ENCODE measurements around the gene SMIM33.

Gene SMIM33

GRCh38 chr5:139456776-139457175 is 14.0 kb upstream of the SMIM33 start:
- peaks cover 0 to 40% (median 28%) of the 10 kb centered on the region in 5 donors for H3K36me3 ChIP-seq (ENCODE audit: control insufficient read depth in 5 of 5, insufficient read depth in 5 of 5, low read length in 5 of 5)
- H3K4me1 ChIP-seq (ENCODE audit: control insufficient read depth in 5 of 5, insufficient read depth in 5 of 5, low read length in 5 of 5), result peaks cover 0 to 24% (median 5%) of the 10 kb centered on the region in 5 donors
- no peak overlapping the region for H3K4me3 ChIP-seq (ENCODE audit: low read depth in 1 of 5, low read length in 5 of 5)
- H3K27me3 ChIP-seq (ENCODE audit: control insufficient read depth in 5 of 5, insufficient read depth in 4 of 5, low read length in 5 of 5), result no peaks in the 10 kb centered on the region
- H3K9me3 ChIP-seq (ENCODE audit: control insufficient read depth in 5 of 5, low read length in 5 of 5), result no peaks in the 10 kb centered on the region
- H3K9ac ChIP-seq (ENCODE audit: low read length in 5 of 5), result no peak overlapping the region
- H3K27ac ChIP-seq (ENCODE audit: low read depth, low read length), result no peak overlapping the region

- H3K9ac ChIP-seq (ENCODE audit: low read length in 5 of 5), result no peak overlapping the region
- H3K4me3 ChIP-seq (ENCODE audit: low read depth in 1 of 5, low read length in 5 of 5), result no peak overlapping the region
- no peak overlapping the region for H3K27ac ChIP-seq (ENCODE audit: low read depth, low read length)
- H3K9me3 ChIP-seq (ENCODE audit: control insufficient read depth in 5 of 5, low read length in 5 of 5), result no peaks in the 10 kb centered on the region
- H3K27me3 ChIP-seq (ENCODE audit: control insufficient read depth in 5 of 5, insufficient read depth in 4 of 5, low read length in 5 of 5), result no peaks in the 10 kb centered on the region
- H3K4me1 ChIP-seq (ENCODE audit: control insufficient read depth in 5 of 5, insufficient read depth in 5 of 5, low read length in 5 of 5), result peaks cover 0 to 24% (median 5%) of the 10 kb centered on the region in 5 donors
- peaks cover 0 to 35% (median 23%) of the 10 kb centered on the region in 5 donors for H3K36me3 ChIP-seq (ENCODE audit: control insufficient read depth in 5 of 5, insufficient read depth in 5 of 5, low read length in 5 of 5)
Measured at GRCh38 chr5:139457241-139457640, 13.6 kb upstream of the SMIM33 start.

GRCh38 chr5:139457653-139458306 is 13.0 kb upstream of the SMIM33 start:
- H3K9ac ChIP-seq (ENCODE audit: low read length in 5 of 5), result no peak overlapping the region
- H3K27ac ChIP-seq (ENCODE audit: low read depth, low read length), result no peak overlapping the region
- peaks cover 0 to 34% (median 20%) of the 10 kb centered on the region in 5 donors for H3K36me3 ChIP-seq (ENCODE audit: control insufficient read depth in 5 of 5, insufficient read depth in 5 of 5, low read length in 5 of 5)
- H3K4me1 ChIP-seq (ENCODE audit: control insufficient read depth in 5 of 5, insufficient read depth in 5 of 5, low read length in 5 of 5), result peaks cover 0 to 26% (median 5%) of the 10 kb centered on the region in 5 donors
- H3K9me3 ChIP-seq (ENCODE audit: control insufficient read depth in 5 of 5, low read length in 5 of 5), result no peaks in the 10 kb centered on the region
- no peaks in the 10 kb centered on the region for H3K27me3 ChIP-seq (ENCODE audit: control insufficient read depth in 5 of 5, insufficient read depth in 4 of 5, low read length in 5 of 5)
- no peak overlapping the region for H3K4me3 ChIP-seq (ENCODE audit: low read depth in 1 of 5, low read length in 5 of 5)

GRCh38 chr5:139458580-139459407 is 12.0 kb upstream of the SMIM33 start:
- Histone ChIP-seq H3K4me3 (ENCODE audit: low read depth in 1 of 5, low read length in 5 of 5) (peak overlapping the region in 2 of 5 donors; percentile 7 to 13), H3K9ac (ENCODE audit: low read length in 5 of 5) (peak overlapping the region in 1 of 5 donors; percentile 41), H3K36me3 (ENCODE audit: control insufficient read depth in 5 of 5, insufficient read depth in 5 of 5, low read length in 5 of 5) (peaks cover 0 to 31% (median 18%) of the 10 kb centered on the region in 5 donors), H3K9me3 (ENCODE audit: control insufficient read depth in 5 of 5, low read length in 5 of 5) (no peaks in the 10 kb centered on the region), H3K4me1 (ENCODE audit: control insufficient read depth in 5 of 5, insufficient read depth in 5 of 5, low read length in 5 of 5) (peaks cover 0 to 32% (median 5%) of the 10 kb centered on the region in 5 donors), H3K27ac (ENCODE audit: low read depth, low read length) (peak overlapping the region; percentile 75), H3K27me3 (ENCODE audit: control insufficient read depth in 5 of 5, insufficient read depth in 4 of 5, low read length in 5 of 5) (no peaks in the 10 kb centered on the region)

GRCh38 chr5:139459451-139459934 is 11.3 kb upstream of the SMIM33 start:
- H3K4me3 ChIP-seq (ENCODE audit: low read depth in 1 of 5, low read length in 5 of 5), result peak overlapping the region in 2 of 5 donors; percentile 7 to 13
- no peaks in the 10 kb centered on the region for H3K9me3 ChIP-seq (ENCODE audit: control insufficient read depth in 5 of 5, low read length in 5 of 5)
- peak overlapping the region in 1 of 5 donors; percentile 41 for H3K9ac ChIP-seq (ENCODE audit: low read length in 5 of 5)
- peak overlapping the region; percentile 75 for H3K27ac ChIP-seq (ENCODE audit: low read depth, low read length)
- peaks cover 0 to 33% (median 5%) of the 10 kb centered on the region in 5 donors for H3K4me1 ChIP-seq (ENCODE audit: control insufficient read depth in 5 of 5, insufficient read depth in 5 of 5, low read length in 5 of 5)
- H3K36me3 ChIP-seq (ENCODE audit: control insufficient read depth in 5 of 5, insufficient read depth in 5 of 5, low read length in 5 of 5), result peaks cover 0 to 24% (median 11%) of the 10 kb centered on the region in 5 donors
- H3K27me3 ChIP-seq (ENCODE audit: control insufficient read depth in 5 of 5, insufficient read depth in 4 of 5, low read length in 5 of 5), result no peaks in the 10 kb centered on the region

- no peaks in the 10 kb centered on the region for H3K9me3 ChIP-seq (ENCODE audit: control insufficient read depth in 5 of 5, low read length in 5 of 5)
- peak overlapping the region; percentile 75 for H3K27ac ChIP-seq (ENCODE audit: low read depth, low read length)
- peak overlapping the region in 2 of 5 donors; percentile 17 to 70 for H3K4me3 ChIP-seq (ENCODE audit: low read depth in 1 of 5, low read length in 5 of 5)
- H3K9ac ChIP-seq (ENCODE audit: low read length in 5 of 5), result peak overlapping the region in 1 of 5 donors; percentile 14
- H3K4me1 ChIP-seq (ENCODE audit: control insufficient read depth in 5 of 5, insufficient read depth in 5 of 5, low read length in 5 of 5), result peaks cover 0 to 37% (median 5%) of the 10 kb centered on the region in 5 donors
- H3K36me3 ChIP-seq (ENCODE audit: control insufficient read depth in 5 of 5, insufficient read depth in 5 of 5, low read length in 5 of 5), result peaks cover 0 to 15% (median 9%) of the 10 kb centered on the region in 5 donors
- H3K27me3 ChIP-seq (ENCODE audit: control insufficient read depth in 5 of 5, insufficient read depth in 4 of 5, low read length in 5 of 5), result no peaks in the 10 kb centered on the region
Measured at GRCh38 chr5:139460455-139460854, 10.3 kb upstream of the SMIM33 start.

- H3K27ac ChIP-seq (ENCODE audit: low read depth, low read length), result peak overlapping the region; percentile 75
- H3K4me3 ChIP-seq (ENCODE audit: low read depth in 1 of 5, low read length in 5 of 5), result peak overlapping the region in 4 of 5 donors; percentile 58 to 71 (median 67)
Measured at GRCh38 chr5:139461176-139461575, 9.6 kb upstream of the SMIM33 start.

GRCh38 chr5:139461698-139462097 is 9.1 kb upstream of the SMIM33 start:
- Histone ChIP-seq H3K4me1 (ENCODE audit: control insufficient read depth in 5 of 5, insufficient read depth in 5 of 5, low read length in 5 of 5) (peaks cover 0 to 37% (median 5%) of the 10 kb centered on the region in 5 donors), H3K27me3 (ENCODE audit: control insufficient read depth in 5 of 5, insufficient read depth in 4 of 5, low read length in 5 of 5) (no peaks in the 10 kb centered on the region), H3K9me3 (ENCODE audit: control insufficient read depth in 5 of 5, low read length in 5 of 5) (no peaks in the 10 kb centered on the region), H3K9ac (ENCODE audit: low read length in 5 of 5) (peak overlapping the region in 3 of 5 donors; percentile 47 to 68 (median 62)), H3K27ac (ENCODE audit: low read depth, low read length) (peak overlapping the region; percentile 75), H3K4me3 (ENCODE audit: low read depth in 1 of 5, low read length in 5 of 5) (peak overlapping the region; percentile 22 to 71 (median 64)), H3K36me3 (ENCODE audit: control insufficient read depth in 5 of 5, insufficient read depth in 5 of 5, low read length in 5 of 5) (peaks cover 0 to 12% (median 8%) of the 10 kb centered on the region in 5 donors)

More at GRCh38 chr5:139461176-139461575, 9.6 kb upstream of the SMIM33 start:
- Histone ChIP-seq H3K4me1 (ENCODE audit: control insufficient read depth in 5 of 5, insufficient read depth in 5 of 5, low read length in 5 of 5) (peaks cover 0 to 37% (median 5%) of the 10 kb centered on the region in 5 donors), H3K9ac (ENCODE audit: low read length in 5 of 5) (peak overlapping the region in 1 of 5 donors; percentile 62), H3K36me3 (ENCODE audit: control insufficient read depth in 5 of 5, insufficient read depth in 5 of 5, low read length in 5 of 5) (peaks cover 0 to 15% (median 9%) of the 10 kb centered on the region in 5 donors), H3K27me3 (ENCODE audit: control insufficient read depth in 5 of 5, insufficient read depth in 4 of 5, low read length in 5 of 5) (no peaks in the 10 kb centered on the region), H3K9me3 (ENCODE audit: control insufficient read depth in 5 of 5, low read length in 5 of 5) (no peaks in the 10 kb centered on the region)

- peaks cover 0 to 37% (median 5%) of the 10 kb centered on the region in 5 donors for H3K4me1 ChIP-seq (ENCODE audit: control insufficient read depth in 5 of 5, insufficient read depth in 5 of 5, low read length in 5 of 5)
- H3K9me3 ChIP-seq (ENCODE audit: control insufficient read depth in 5 of 5, low read length in 5 of 5), result no peaks in the 10 kb centered on the region
- H3K27ac ChIP-seq (ENCODE audit: low read depth, low read length), result peak within 1 kb of the TSS; percentile 75
- peaks cover 0 to 3% (median 0%) of the 10 kb centered on the region in 5 donors for H3K36me3 ChIP-seq (ENCODE audit: control insufficient read depth in 5 of 5, insufficient read depth in 5 of 5, low read length in 5 of 5)
- peak within 1 kb of the TSS in 3 of 5 donors; percentile 47 to 68 (median 62) for H3K9ac ChIP-seq (ENCODE audit: low read length in 5 of 5)
- peak within 1 kb of the TSS; percentile 22 to 71 (median 64) for H3K4me3 ChIP-seq (ENCODE audit: low read depth in 1 of 5, low read length in 5 of 5)
- H3K27me3 ChIP-seq (ENCODE audit: control insufficient read depth in 5 of 5, insufficient read depth in 4 of 5, low read length in 5 of 5), result no peaks in the 10 kb centered on the region
Measured at GRCh38 chr5:139462586-139463276, 8.1 kb upstream of the SMIM33 start, which contains the start of gene ECSCR. ECSCR (minus strand) TSS chr5:139462743; CDS start chr5:139462670, 73 bp downstream.
